Fibroblast of lung (primary cell): ENCODE results near the gene ST6GALNAC6. TPM values are rescaled to one million over a fixed set of nuclear protein-coding genes. Genes with fewer than 3 reads are reported as not detected.

Experiments used
- DNase-seq, 2 donors: peaks; one replicate each; pipeline versions ENCODE4 v3.0.0 to v3.0.0-alpha.2; 2010; ENCODE audit warnings: low read depth in 2 of 2
- H2AFZ ChIP-seq: 2 replicates; pipeline ENCODE4 v1.5.1; 2012; ENCODE audit warnings: low read length, control low read depth, inconsistent platforms
- H3K27ac ChIP-seq: 2 replicates; pipeline ENCODE4 v1.5.1; 2011; ENCODE audit warnings: low read length, control low read depth; ENCODE audit not compliant: insufficient read depth
- H3K27me3 ChIP-seq: 2 replicates; pipeline ENCODE4 v1.5.1; 2011; ENCODE audit warnings: mild to moderate bottlenecking, low read length; ENCODE audit not compliant: control insufficient read depth, insufficient read depth
- H3K36me3 ChIP-seq: 2 replicates; pipeline ENCODE4 v1.5.1; 2011; ENCODE audit warnings: low read length; ENCODE audit not compliant: control insufficient read depth, insufficient read depth
- H3K4me1 ChIP-seq: 2 replicates; pipeline ENCODE4 v1.5.1; 2011; ENCODE audit warnings: low read length; ENCODE audit not compliant: control insufficient read depth, insufficient read depth; ENCODE audit errors: extremely low read depth
- H3K4me2 ChIP-seq: 2 replicates; pipeline ENCODE4 v1.5.1; 2011; ENCODE audit warnings: low read length, control low read depth; ENCODE audit not compliant: insufficient read depth; ENCODE audit errors: extremely low read depth
- H3K4me3 ChIP-seq, 4 experiments: fragments of 200-600 bp in 1 of 4; sonication (generic) in 1 of 4; replicated peaks in 1 of 4; 2 replicates each; pipeline ENCODE4 v1.5.1; 2011 to 2016; ENCODE audit warnings: low read length in 4 of 4, low read depth in 3 of 4, mild to moderate bottlenecking in 3 of 4, control low read depth in 2 of 4, inconsistent platforms in 1 of 4, mixed read lengths in 1 of 4; ENCODE audit not compliant: insufficient read depth in 1 of 4; ENCODE audit errors: control extremely low read depth in 1 of 4
- H3K79me2 ChIP-seq: 2 replicates; pipeline ENCODE4 v1.5.1; 2012; ENCODE audit warnings: mild to moderate bottlenecking, low read length, inconsistent platforms; ENCODE audit not compliant: control insufficient read depth, insufficient read depth
- H3K9ac ChIP-seq: 2 replicates; pipeline ENCODE4 v1.5.1; 2011; ENCODE audit warnings: mild to moderate bottlenecking, low read length, control low read depth; ENCODE audit not compliant: insufficient read depth
- H3K9me3 ChIP-seq: 2 replicates; pipeline ENCODE4 v1.5.1; 2012; ENCODE audit warnings: low read depth, low read length; ENCODE audit not compliant: control insufficient read depth, insufficient read depth
- H4K20me1 ChIP-seq: 2 replicates; pipeline ENCODE4 v1.5.1; 2011; ENCODE audit warnings: low read length; ENCODE audit not compliant: control insufficient read depth, insufficient read depth; ENCODE audit errors: extremely low read depth
- EZH2 ChIP-seq: IDR thresholded peaks from 2 replicates; pipeline ENCODE4 v1.5.1; 2012; ENCODE audit warnings: low read length, control low read depth, mild to moderate bottlenecking; ENCODE audit errors: missing control alignments
- polyA plus RNA-seq, 2 donors: library from polyadenylated mRNA; depleted of rRNA in 1 of 2; stranded (reverse) in 1 of 2; unstranded in 1 of 2; fragments of >200 nt; gene quantifications; 2 replicates each; pipeline ENCODE4 v1.2.1, GENCODE V29; 2011 to 2012; ENCODE audit warnings: missing spikeins in 1 of 2
- total RNA-seq: library from RNA; depleted of rRNA; stranded (reverse); fragments of >200 nt; gene quantifications from 2 replicates; pipeline ENCODE4 v1.2.1, GENCODE V29; 2014
- TF ChIP-seq, protein P1 (sequence below), 2 donors: IDR thresholded peaks in 1 of 2; conservative IDR thresholded peaks in 1 of 2; 1 replicate in 1 of 2; 2 replicates in 1 of 2; pipeline ENCODE4 v1.5.1; 2011 to 2012; ENCODE audit warnings: low read length in 2 of 2, control low read depth in 1 of 2, inconsistent platforms in 1 of 2, low read depth in 1 of 2, mild to moderate bottlenecking in 1 of 2

Gene ST6GALNAC6
- total and polyA plus RNA-seq, 2 donors (not counting 1 experiment from before 2014, with no cell fraction given): 56.0 to 69.5 TPM

- Histone ChIP-seq H3K36me3 (peaks cover 5% of the 10 kb centered on the region), H3K27ac (peak within 1 kb of the TSS; percentile 75), H3K4me1 (peaks cover 20% of the 10 kb centered on the region), H3K9me3 (no peaks in the 10 kb centered on the region), H3K27me3 (no peaks in the 10 kb centered on the region), H3K4me2 (peak within 1 kb of the TSS; percentile 92), H2AFZ (peak within 1 kb of the TSS; percentile 85), H3K9ac (peak within 1 kb of the TSS; percentile 48), H4K20me1 (no peaks in the 10 kb centered on the region), H3K4me3 (peak within 1 kb of the TSS; percentile 53 to 76 (median 64)), H3K79me2 (peaks cover 11% of the 10 kb centered on the region)
- peak; percentile 51 to 55 for DNase-seq
- TF ChIP-seq, protein P1, sequence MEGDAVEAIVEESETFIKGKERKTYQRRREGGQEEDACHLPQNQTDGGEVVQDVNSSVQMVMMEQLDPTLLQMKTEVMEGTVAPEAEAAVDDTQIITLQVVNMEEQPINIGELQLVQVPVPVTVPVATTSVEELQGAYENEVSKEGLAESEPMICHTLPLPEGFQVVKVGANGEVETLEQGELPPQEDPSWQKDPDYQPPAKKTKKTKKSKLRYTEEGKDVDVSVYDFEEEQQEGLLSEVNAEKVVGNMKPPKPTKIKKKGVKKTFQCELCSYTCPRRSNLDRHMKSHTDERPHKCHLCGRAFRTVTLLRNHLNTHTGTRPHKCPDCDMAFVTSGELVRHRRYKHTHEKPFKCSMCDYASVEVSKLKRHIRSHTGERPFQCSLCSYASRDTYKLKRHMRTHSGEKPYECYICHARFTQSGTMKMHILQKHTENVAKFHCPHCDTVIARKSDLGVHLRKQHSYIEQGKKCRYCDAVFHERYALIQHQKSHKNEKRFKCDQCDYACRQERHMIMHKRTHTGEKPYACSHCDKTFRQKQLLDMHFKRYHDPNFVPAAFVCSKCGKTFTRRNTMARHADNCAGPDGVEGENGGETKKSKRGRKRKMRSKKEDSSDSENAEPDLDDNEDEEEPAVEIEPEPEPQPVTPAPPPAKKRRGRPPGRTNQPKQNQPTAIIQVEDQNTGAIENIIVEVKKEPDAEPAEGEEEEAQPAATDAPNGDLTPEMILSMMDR (conservative IDR thresholded peaks at IDR 0.05 in 1 of 2, IDR thresholded peaks at IDR 0.05 in 1 of 2; ENCODE audit: low read depth in 1 of 2, low read length in 2 of 2): no peak
Measured at GRCh38 chr9:127877566-127877998, 21.8 kb downstream of the ST6GALNAC6 start, which contains the start of gene AK1. Gene AK1, minus strand, starts transcription at chr9:127877675. Its CDS starts 3,058 bp downstream, at chr9:127874617.

- no peak for DNase-seq
- H3K4me3 ChIP-seq: peak overlapping the region; percentile 53 to 76 (median 64)
- H3K4me2 ChIP-seq: peak overlapping the region; percentile 92
- no peaks in the 10 kb centered on the region for H3K9me3 ChIP-seq
- H3K27ac ChIP-seq: peak overlapping the region; percentile 75
- peaks cover 20% of the 10 kb centered on the region for H3K4me1 ChIP-seq
- H3K27me3 ChIP-seq: no peaks in the 10 kb centered on the region
- no peak for TF ChIP-seq EZH2
- TF ChIP-seq, protein P1 (conservative IDR thresholded peaks at IDR 0.05 in 1 of 2, IDR thresholded peaks at IDR 0.05 in 1 of 2; ENCODE audit: low read depth in 1 of 2, low read length in 2 of 2): no peak
- peaks cover 7% of the 10 kb centered on the region for H3K36me3 ChIP-seq
- H4K20me1 ChIP-seq: no peaks in the 10 kb centered on the region
- H3K9ac ChIP-seq: peak overlapping the region; percentile 48
- H3K79me2 ChIP-seq: peaks cover 11% of the 10 kb centered on the region
- peak overlapping the region; percentile 17 for H2AFZ ChIP-seq
Measured at GRCh38 chr9:127876764-127877562, 22.4 kb downstream of the ST6GALNAC6 start.

- Histone ChIP-seq H3K9ac (no peak overlapping the region), H3K4me2 (peak overlapping the region; percentile 92), H3K36me3 (peaks cover 13% of the 10 kb centered on the region), H3K4me3 (peak overlapping the region in 2 of 4 experiments; percentile 69 to 76), H3K27ac (no peak overlapping the region), H3K27me3 (no peaks in the 10 kb centered on the region), H2AFZ (no peak overlapping the region), H4K20me1 (no peaks in the 10 kb centered on the region), H3K4me1 (peaks cover 20% of the 10 kb centered on the region), H3K79me2 (peaks cover 11% of the 10 kb centered on the region), H3K9me3 (no peaks in the 10 kb centered on the region)
- DNase-seq: no peak
- TF ChIP-seq, protein P1 (conservative IDR thresholded peaks at IDR 0.05 in 1 of 2, IDR thresholded peaks at IDR 0.05 in 1 of 2; ENCODE audit: low read depth in 1 of 2, low read length in 2 of 2): no peak
- TF ChIP-seq EZH2: no peak
Measured at GRCh38 chr9:127876026-127876763, 23.2 kb downstream of the ST6GALNAC6 start.
